Colonic mucosa (tissue), 4 donors: Measurements from ENCODE around the gene CDH4. TPM values are rescaled to one million over a fixed set of nuclear protein-coding genes. Genes with fewer than 3 reads are reported as not detected.

ENCODE experiments used
- DNase-seq: peaks from one replicate; pipeline ENCODE4 v3.0.0-alpha.2; 2020
- H3K27ac ChIP-seq: fragments of 200-600 bp; one replicate; pipeline ENCODE4 v1.8.0; 2021
- H3K27me3 ChIP-seq: fragments of 200-600 bp; one replicate; pipeline ENCODE4 v1.8.0; 2021
- H3K36me3 ChIP-seq: fragments of 200-600 bp; one replicate; pipeline ENCODE4 v1.8.0; 2021
- H3K4me1 ChIP-seq: fragments of 200-600 bp; one replicate; pipeline ENCODE4 v1.8.0; 2021; ENCODE audit warnings: mild to moderate bottlenecking
- H3K4me3 ChIP-seq: fragments of 200-600 bp; one replicate; pipeline ENCODE4 v1.8.0; 2021
- H3K9ac ChIP-seq, 2 donors: one replicate each; pipeline ENCODE4 v1.7.0; 2013; ENCODE audit warnings: control low read depth in 2 of 2, low read depth in 2 of 2, low read length in 2 of 2
- H3K9me3 ChIP-seq: fragments of 200-600 bp; one replicate; pipeline ENCODE4 v1.8.0; 2021
- CTCF ChIP-seq: fragments of 200-600 bp; IDR thresholded peaks from one replicate; pipeline ENCODE4 v1.8.0; 2022; ENCODE audit warnings: antibody characterized with exemption, mild to moderate bottlenecking
- intact Hi-C: fragments of 100-400 bp; cut with DNase I; formaldehyde crosslinking; loops from one replicate; pipeline ENCODE4 v1.14.1; 2022
- total RNA-seq, 2 donors: library from RNA; stranded (reverse); fragmentation: NEBNext Ultra II Directional in 1 of 2; extraction: Animal tissue kit (Norgen Biotek cat#: 25700) in 1 of 2; gene quantifications; one replicate each; pipeline ENCODE4 v1.2.1, GENCODE V29; 2021
- donor health status: healthy.
- donor health status: DM: no; HTN: no; CAD: no.
- donor health status: DM: no; HTN: no; CAD: no.

CDH4 gene
- total RNA-seq, 2 donors from 2014 or later, result 0.08 TPM; not detected in 1

GRCh38 chr20:61975407-61976129 is 723.5 kb downstream of the CDH4 start:
- Histone ChIP-seq H3K27me3 (no peaks in the 10 kb centered on the region), H3K9me3 (no peaks in the 10 kb centered on the region), H3K4me3 (no peak overlapping the region), H3K4me1 (no peaks in the 10 kb centered on the region), H3K36me3 (peaks cover 8% of the 10 kb centered on the region), H3K27ac (no peak overlapping the region), H3K9ac (no peak overlapping the region)
- intact Hi-C loops, result no loop called here
- no peak for DNase-seq
- no peak for TF ChIP-seq CTCF

GRCh38 chr20:61976263-61976643 is 724.2 kb downstream of the CDH4 start:
- no peak overlapping the region for H3K9ac ChIP-seq
- no peaks in the 10 kb centered on the region for H3K27me3 ChIP-seq
- intact Hi-C loops, result no loop called here
- no peak overlapping the region for H3K4me3 ChIP-seq
- H3K9me3 ChIP-seq, result no peaks in the 10 kb centered on the region
- no peak for DNase-seq
- peaks cover 8% of the 10 kb centered on the region for H3K36me3 ChIP-seq
- H3K27ac ChIP-seq, result no peak overlapping the region
- H3K4me1 ChIP-seq, result no peaks in the 10 kb centered on the region
- TF ChIP-seq CTCF, result no peak

- no peaks in the 10 kb centered on the region for H3K9me3 ChIP-seq
- DNase-seq, result no peak
- no peak overlapping the region for H3K4me3 ChIP-seq
- intact Hi-C loops, result no loop called here
- H3K36me3 ChIP-seq, result peaks cover 8% of the 10 kb centered on the region
- no peaks in the 10 kb centered on the region for H3K4me1 ChIP-seq
- no peak overlapping the region for H3K27ac ChIP-seq
- no peaks in the 10 kb centered on the region for H3K27me3 ChIP-seq
- H3K9ac ChIP-seq, result no peak overlapping the region
- TF ChIP-seq CTCF, result no peak
Measured at GRCh38 chr20:61976644-61977418, 724.8 kb downstream of the CDH4 start.

GRCh38 chr20:61977419-61977786 is 725.3 kb downstream of the CDH4 start:
- intact Hi-C loops, result no loop called here
- no peak for TF ChIP-seq CTCF
- no peak overlapping the region for H3K4me3 ChIP-seq
- no peaks in the 10 kb centered on the region for H3K9me3 ChIP-seq
- H3K9ac ChIP-seq, result no peak overlapping the region
- H3K27me3 ChIP-seq, result no peaks in the 10 kb centered on the region
- no peaks in the 10 kb centered on the region for H3K4me1 ChIP-seq
- H3K36me3 ChIP-seq, result peaks cover 8% of the 10 kb centered on the region
- no peak for DNase-seq
- H3K27ac ChIP-seq, result no peak overlapping the region

- DNase-seq, result no peak
- Histone ChIP-seq H3K4me1 (no peaks in the 10 kb centered on the region), H3K27ac (no peak overlapping the region), H3K4me3 (no peak overlapping the region), H3K9me3 (no peaks in the 10 kb centered on the region), H3K27me3 (no peaks in the 10 kb centered on the region), H3K36me3 (peaks cover 8% of the 10 kb centered on the region), H3K9ac (no peak overlapping the region)
- intact Hi-C loops, result no loop called here
- no peak for TF ChIP-seq CTCF
Measured at GRCh38 chr20:61978491-61978890, 726.4 kb downstream of the CDH4 start.
